ENCODE measurements around the gene THADA. TPM values are rescaled to one million over a fixed set of nuclear protein-coding genes. Genes with fewer than 3 reads are reported as not detected.

The THADA gene
- total RNA-seq, 1 donor from 2014 or later: 41.2 TPM

DNA sequence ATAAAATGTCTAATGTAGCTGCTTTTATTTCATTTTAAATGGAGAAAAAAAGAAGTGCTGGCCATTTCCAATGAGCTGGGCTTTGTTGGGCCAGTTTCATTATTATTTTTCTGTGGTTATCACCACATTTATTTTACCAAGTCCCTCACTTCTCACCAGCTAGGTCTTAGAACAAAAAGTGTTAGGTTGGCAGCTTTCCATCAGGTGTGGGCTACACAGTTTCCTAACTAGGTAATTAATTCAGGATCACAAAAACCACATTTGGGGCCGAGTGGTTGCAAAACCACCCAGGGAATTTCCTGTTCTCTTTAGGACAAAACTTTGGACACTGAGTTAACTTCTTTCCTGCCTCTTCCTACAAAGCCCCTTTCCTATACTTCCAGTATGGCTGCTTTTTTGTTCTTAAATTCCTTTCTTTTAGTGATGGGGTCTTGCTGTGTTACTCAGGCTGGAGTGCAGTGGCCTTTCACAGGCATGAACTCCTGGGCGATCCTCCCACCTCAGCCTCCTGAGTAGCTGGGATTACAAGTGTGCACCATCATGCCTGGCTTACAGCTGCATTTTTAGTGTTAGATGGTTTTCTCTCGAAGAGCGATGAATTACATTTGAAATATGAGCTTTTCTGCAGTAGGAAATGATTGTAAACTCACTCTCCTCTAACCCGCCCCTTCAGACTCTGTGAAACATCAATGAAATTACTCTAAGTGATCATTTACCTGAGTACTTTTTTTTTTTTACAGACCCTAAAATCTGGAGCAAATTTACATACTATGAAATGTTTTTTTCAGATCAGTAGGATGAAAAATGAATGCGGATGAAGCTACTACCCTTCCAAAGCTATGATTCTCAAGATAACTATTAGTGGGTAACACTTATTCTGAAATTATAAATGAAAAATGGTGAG, 366.8 kb downstream of the THADA start:
- intact Hi-C loops (cut with DNase I): loop anchor here (10.0 kb wide), 2 partner anchors 54 to 256 kb away; no protein-coding TSS in a partner anchor
- H3K4me3 ChIP-seq: peak overlapping the region; percentile 95
- peak overlapping the region; percentile 100 for H3K27ac ChIP-seq
- TF ChIP-seq, protein P1, sequence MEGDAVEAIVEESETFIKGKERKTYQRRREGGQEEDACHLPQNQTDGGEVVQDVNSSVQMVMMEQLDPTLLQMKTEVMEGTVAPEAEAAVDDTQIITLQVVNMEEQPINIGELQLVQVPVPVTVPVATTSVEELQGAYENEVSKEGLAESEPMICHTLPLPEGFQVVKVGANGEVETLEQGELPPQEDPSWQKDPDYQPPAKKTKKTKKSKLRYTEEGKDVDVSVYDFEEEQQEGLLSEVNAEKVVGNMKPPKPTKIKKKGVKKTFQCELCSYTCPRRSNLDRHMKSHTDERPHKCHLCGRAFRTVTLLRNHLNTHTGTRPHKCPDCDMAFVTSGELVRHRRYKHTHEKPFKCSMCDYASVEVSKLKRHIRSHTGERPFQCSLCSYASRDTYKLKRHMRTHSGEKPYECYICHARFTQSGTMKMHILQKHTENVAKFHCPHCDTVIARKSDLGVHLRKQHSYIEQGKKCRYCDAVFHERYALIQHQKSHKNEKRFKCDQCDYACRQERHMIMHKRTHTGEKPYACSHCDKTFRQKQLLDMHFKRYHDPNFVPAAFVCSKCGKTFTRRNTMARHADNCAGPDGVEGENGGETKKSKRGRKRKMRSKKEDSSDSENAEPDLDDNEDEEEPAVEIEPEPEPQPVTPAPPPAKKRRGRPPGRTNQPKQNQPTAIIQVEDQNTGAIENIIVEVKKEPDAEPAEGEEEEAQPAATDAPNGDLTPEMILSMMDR (IDR thresholded peaks at IDR 0.05): no peak
- no peaks in the 10 kb centered on the region for H3K27me3 ChIP-seq (ENCODE audit: low read depth)
- peak; percentile 4 for DNase-seq
- ATAC-seq: no peak
- no peaks in the 10 kb centered on the region for H3K9me3 ChIP-seq
- peaks cover 23% of the 10 kb centered on the region for H3K4me1 ChIP-seq
- peaks cover 33% of the 10 kb centered on the region for H3K36me3 ChIP-seq

DNA sequence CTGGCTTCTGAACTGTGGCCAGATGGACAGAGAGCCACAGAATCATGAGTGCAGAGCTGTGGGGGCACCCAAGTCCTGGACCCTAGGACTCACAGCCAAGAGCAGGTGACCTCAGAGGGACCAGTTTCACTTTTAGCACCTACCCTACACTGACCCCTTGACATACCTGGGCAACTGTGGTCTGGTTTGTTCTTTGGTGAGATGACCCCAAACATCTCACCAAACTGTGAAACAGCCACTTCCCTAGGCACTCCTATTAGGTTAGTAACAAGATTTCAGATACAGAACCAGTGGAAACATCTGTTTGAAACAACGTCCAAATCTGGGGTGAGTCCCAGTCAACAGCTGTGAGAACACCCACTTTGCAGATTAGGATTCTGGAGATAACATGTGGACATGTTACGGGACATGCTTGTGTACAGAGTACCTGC, 367.5 kb downstream of the THADA start:
- H3K9me3 ChIP-seq: no peaks in the 10 kb centered on the region
- peak overlapping the region; percentile 100 for H3K27ac ChIP-seq
- DNase-seq (peak; percentile 25), ATAC-seq (no peak)
- peaks cover 39% of the 10 kb centered on the region for H3K36me3 ChIP-seq
- no peaks in the 10 kb centered on the region for H3K27me3 ChIP-seq (ENCODE audit: low read depth)
- H3K4me3 ChIP-seq: peak overlapping the region; percentile 95
- H3K4me1 ChIP-seq: peaks cover 26% of the 10 kb centered on the region
- intact Hi-C loops (cut with DNase I): loop anchor here (10.0 kb wide), 2 partner anchors 54 to 256 kb away; no protein-coding TSS in a partner anchor
- TF ChIP-seq, protein P1 (IDR thresholded peaks at IDR 0.05): no peak

GRCh38 chr2:43227830-43228281, 368.0 kb downstream of the THADA start:
- DNase-seq: no peak
- no peak for ATAC-seq
- Histone ChIP-seq H3K27me3 (ENCODE audit: low read depth) (no peaks in the 10 kb centered on the region), H3K4me3 (peak overlapping the region; percentile 95), H3K36me3 (peaks cover 44% of the 10 kb centered on the region), H3K9me3 (no peaks in the 10 kb centered on the region), H3K27ac (peak overlapping the region; percentile 100), H3K4me1 (peaks cover 31% of the 10 kb centered on the region)
- TF ChIP-seq, protein P1 (IDR thresholded peaks at IDR 0.05): peak; percentile 50
- intact Hi-C loops (cut with DNase I): loop anchor here (10.0 kb wide), 2 partner anchors 53 to 257 kb away; no protein-coding TSS in a partner anchor

GRCh38 chr2:43226955-43227829, 368.6 kb downstream of the THADA start:
- Histone ChIP-seq H3K4me3 (peak overlapping the region; percentile 95), H3K4me1 (peaks cover 38% of the 10 kb centered on the region), H3K27me3 (ENCODE audit: low read depth) (no peaks in the 10 kb centered on the region), H3K27ac (peak overlapping the region; percentile 100), H3K9me3 (no peaks in the 10 kb centered on the region), H3K36me3 (peaks cover 51% of the 10 kb centered on the region)
- intact Hi-C loops (cut with DNase I): loop anchor here (10.0 kb wide), 2 partner anchors 52 to 258 kb away; no protein-coding TSS in a partner anchor
- ATAC-seq (peak; percentile 82 to 83), DNase-seq (peak; percentile 97)
- TF ChIP-seq, protein P1 (IDR thresholded peaks at IDR 0.05): no peak

- peaks cover 49% of the 10 kb centered on the region for H3K36me3 ChIP-seq
- DNase-seq: peak; percentile 98
Observed at GRCh38 chr2:43226558-43226954, 369.3 kb downstream of the THADA start, which contains the start of gene ZFP36L2. Gene ZFP36L2 (minus strand): TSS chr2:43226606. CDS start chr2:43226315, 291 bp downstream.

More at GRCh38 chr2:43226558-43226954, 369.3 kb downstream of the THADA start, which contains the start of gene ZFP36L2:
- Histone ChIP-seq H3K27ac (peak within 1 kb of the TSS; percentile 100), H3K4me3 (peak within 1 kb of the TSS; percentile 95), H3K27me3 (ENCODE audit: low read depth) (no peaks in the 10 kb centered on the region), H3K9me3 (no peaks in the 10 kb centered on the region), H3K4me1 (peaks cover 44% of the 10 kb centered on the region)
- ATAC-seq: peak; percentile 86 to 92
- TF ChIP-seq, protein P1 (IDR thresholded peaks at IDR 0.05): no peak
- intact Hi-C loops (cut with DNase I): loop anchor here (10.0 kb wide), 2 partner anchors 52 to 258 kb away; no protein-coding TSS in a partner anchor
